C4-2B (cell line): Measurements from ENCODE around the gene NCAPG2.

ENCODE experiments used
- H3K27ac ChIP-seq: fragments of 450-650 bp; 2 replicates; pipeline ENCODE4 v1.5.1; 2017
- CTCF ChIP-seq: fragments of 450-650 bp; conservative IDR thresholded peaks from 2 replicates; pipeline ENCODE4 v1.5.1; 2017; ENCODE audit warnings: mild to moderate bottlenecking
- ZFX ChIP-seq: fragments of 450-650 bp; IDR thresholded peaks from 2 replicates; pipeline ENCODE4 v1.6.1; 2017

Gene NCAPG2

GRCh38 chr7:158666401-158666800 lies 38.2 kb downstream of the NCAPG2 start:
- TF ChIP-seq ZFX (no peak), CTCF (no peak)

GRCh38 chr7:158664406-158664805 lies 40.2 kb downstream of the NCAPG2 start:
- TF ChIP-seq ZFX: no peak
- no peak for TF ChIP-seq CTCF
- H3K27ac ChIP-seq: no peak overlapping the region

More at GRCh38 chr7:158666401-158666800, 38.2 kb downstream of the NCAPG2 start:
- H3K27ac ChIP-seq: no peak overlapping the region

GRCh38 chr7:158663428-158663741 lies 41.2 kb downstream of the NCAPG2 start:
- TF ChIP-seq ZFX (no peak), CTCF (no peak)
- H3K27ac ChIP-seq: no peak overlapping the region

- no peak overlapping the region for H3K27ac ChIP-seq
- TF ChIP-seq ZFX: no peak
- TF ChIP-seq CTCF: no peak
Observed at GRCh38 chr7:158662610-158663427, 41.8 kb downstream of the NCAPG2 start.

- H3K27ac ChIP-seq: no peak overlapping the region
- TF ChIP-seq CTCF: no peak
- TF ChIP-seq ZFX: no peak
Observed at GRCh38 chr7:158658475-158658874, 46.1 kb downstream of the NCAPG2 start.

GRCh38 chr7:158657189-158657746 lies 47.3 kb downstream of the NCAPG2 start:
- TF ChIP-seq ZFX (no peak), CTCF (no peak)
- no peak overlapping the region for H3K27ac ChIP-seq

GRCh38 chr7:158655931-158656441 lies 48.6 kb downstream of the NCAPG2 start:
- no peak overlapping the region for H3K27ac ChIP-seq
- TF ChIP-seq ZFX (no peak), CTCF (no peak)
